HepG2 (cell line): ENCODE measurements around the gene GPC2. TPM values are rescaled to one million over a fixed set of nuclear protein-coding genes. Genes with fewer than 3 reads are reported as not detected.

Experiments used
- ATAC-seq: fragments of 200-7000 bp; cut with Tn5 transposase; 3 replicates; pipeline ENCODE4 v1.9.1; 2020; ENCODE audit warnings: mild to moderate bottlenecking, moderate library complexity
- BruUV-seq: library from RNA; stranded (reverse); fragments of 400-500 nt; replicated peaks from 2 replicates; lab custom pipeline; 2021; lab: Mats Ljungman, UMichigan
- CTCF ChIA-PET: fragments of 300-600 bp; formaldehyde crosslinking; extraction: SDS; loops from one replicate; lab custom pipeline; 2021; ENCODE audit warnings: low total read pairs, inconsistent platforms, low intra/inter-chr PET ratio; lab: Yijun Ruan, JAX
- POLR2A ChIA-PET: fragments of 350-600 bp; sonication (Branson Sonifier 250); formaldehyde crosslinking; loops from one replicate; lab custom pipeline; 2020; ENCODE audit warnings: antibody characterized with exemption, inconsistent platforms; lab: Yijun Ruan, JAX
- DNase-seq: peaks from one replicate; pipeline ENCODE4 v3.0.0-alpha.2; 2015; ENCODE audit warnings: low spot score
- FAIRE-seq: peaks from 3 replicates; lab custom pipeline; 2011; peaks lifted over from hg19 to GRCh38; lab: Jason Lieb, UNC
- H2AFZ ChIP-seq: one replicate; pipeline ENCODE4 v1.6.1; 2011; ENCODE audit warnings: low read length, inconsistent platforms
- H3K27ac ChIP-seq: fragments of 300-600 bp; 3 replicates; pipeline ENCODE4 v1.8.0; 2011; ENCODE audit warnings: mixed run types, mild to moderate bottlenecking, mixed read lengths, low read length, inconsistent platforms; ENCODE audit not compliant: insufficient read depth; ENCODE audit errors: extremely low read length
- H3K27me3 ChIP-seq, 2 experiments: fragments of 200-600 bp in 1 of 2; 2 replicates in 1 of 2; 3 replicates in 1 of 2; pipeline versions ENCODE4 v1.6.0 to v1.8.0; 2011; ENCODE audit warnings: low read length in 2 of 2, mild to moderate bottlenecking in 2 of 2, moderate library complexity in 2 of 2, inconsistent platforms in 1 of 2; ENCODE audit not compliant: insufficient read depth in 2 of 2, control insufficient read depth in 1 of 2
- H3K36me3 ChIP-seq, 2 experiments: fragments of 200-600 bp in 1 of 2; replicated peaks in 1 of 2; 2 replicates in 1 of 2; 3 replicates in 1 of 2; pipeline versions ENCODE4 v1.5.1 to v1.8.0; 2011; ENCODE audit warnings: low read length in 2 of 2, inconsistent platforms in 1 of 2; ENCODE audit not compliant: insufficient read depth in 2 of 2, control insufficient read depth in 1 of 2
- H3K4me1 ChIP-seq: 2 replicates; pipeline ENCODE4 v1.5.1; 2012; ENCODE audit warnings: low read length, inconsistent platforms; ENCODE audit not compliant: insufficient read depth
- H3K4me2 ChIP-seq: 2 replicates; pipeline ENCODE4 v1.6.0; 2011; ENCODE audit warnings: low read depth, low read length, inconsistent platforms
- H3K4me3 ChIP-seq, 3 experiments: fragments of 200-600 bp in 1 of 3; sonication (generic), shearing (Covaris generic) in 1 of 3; replicated peaks in 1 of 3; 2 replicates each; pipeline ENCODE4 v1.5.1; 2011 to 2016; ENCODE audit warnings: low read length in 3 of 3, inconsistent platforms in 2 of 3, low read depth in 2 of 3, mild to moderate bottlenecking in 2 of 3, control low read depth in 1 of 3, mixed read lengths in 1 of 3; ENCODE audit not compliant: insufficient read depth in 1 of 3
- H3K79me2 ChIP-seq: one replicate; pipeline ENCODE4 v1.6.1; 2011; ENCODE audit warnings: low read length, inconsistent platforms; ENCODE audit not compliant: insufficient read depth
- H3K9ac ChIP-seq: 2 replicates; pipeline ENCODE4 v1.6.0; 2011; ENCODE audit warnings: mild to moderate bottlenecking, low read depth, low read length, inconsistent platforms; ENCODE audit not compliant: insufficient read depth
- H3K9me3 ChIP-seq: 2 replicates; pipeline ENCODE4 v1.5.1; 2012; ENCODE audit warnings: mild to moderate bottlenecking, low read length
- H4K20me1 ChIP-seq: 2 replicates; pipeline ENCODE4 v1.6.0; 2011; ENCODE audit warnings: inconsistent platforms, mild to moderate bottlenecking, low read length, moderate library complexity; ENCODE audit not compliant: insufficient read depth
- ATM ChIP-seq: fragments of 450-650 bp; IDR thresholded peaks from 2 replicates; pipeline ENCODE4 v1.7.1; 2017; ENCODE audit warnings: mild to moderate bottlenecking, borderline replicate concordance
- DNMT3B ChIP-seq: conservative IDR thresholded peaks from 2 replicates; pipeline ENCODE4 v1.6.1; 2016; ENCODE audit warnings: missing biosample characterization, control low read depth
- FOXK2 ChIP-seq: fragments of 450-650 bp; IDR thresholded peaks from 2 replicates; pipeline ENCODE4 v1.6.1; 2016
- MAX ChIP-seq: IDR thresholded peaks from 2 replicates; pipeline ENCODE4 v1.6.1; 2012; ENCODE audit warnings: inconsistent platforms
- PHF8 ChIP-seq: sonication (generic); formaldehyde crosslinking; IDR thresholded peaks from 2 replicates; pipeline ENCODE4 v1.5.0; 2020; ENCODE audit warnings: missing genetic modification reagents
- ZNF446 ChIP-seq: sonication (generic); formaldehyde crosslinking; IDR thresholded peaks from 2 replicates; pipeline ENCODE4 v1.5.0; 2020; ENCODE audit warnings: mild to moderate bottlenecking, missing genetic modification reagents
- ZNF574 ChIP-seq: sonication (generic); formaldehyde crosslinking; IDR thresholded peaks from 2 replicates; pipeline ENCODE4 v1.4.0; 2020; ENCODE audit warnings: missing genetic modification reagents
- ZNF652 ChIP-seq: IDR thresholded peaks from 2 replicates; pipeline ENCODE4 v1.6.1; 2016; ENCODE audit warnings: low read depth, borderline replicate concordance
- WGBS: methylation state at CpG from one replicate; pipeline ENCODE4 v1.1.6; 2017; ENCODE audit warnings: low lambda C conversion rate; 5-methylcytosine and 5-hydroxymethylcytosine counted together
- in situ Hi-C: cut with HindIII; loops from 2 replicates; pipeline ENCODE4 v1.10.0; 2017; ENCODE audit warnings: low pct_unique_long_range_greater_than_20kb; ENCODE audit not compliant: extremely low pct_ligation_motif_present
- intact Hi-C: fragments of 100-400 bp; cut with micrococcal nuclease; formaldehyde crosslinking; loops from one replicate; pipeline ENCODE4 v1.10.0; 2022; ENCODE audit not compliant: unreplicated experiment
- polyA plus RNA-seq, 8 experiments: library from polyadenylated mRNA; depleted of rRNA in 3 of 8; stranded (reverse) in 7 of 8; unstranded in 1 of 8; fragments of >200 nt; fragmentation: Illumina TruSeq in 4 of 8; extraction: Trizol in 4 of 8; gene quantifications; 2 replicates each; pipeline versions ENCODE4 v1.2.1 to v1.2.3, GENCODE V29; 2011 to 2016; ENCODE audit warnings: low read depth in 4 of 8, missing spikeins in 1 of 8, mixed read lengths in 1 of 8; ENCODE audit not compliant: insufficient read depth in 1 of 8
- total RNA-seq, 5 experiments: library from RNA; depleted of rRNA; stranded (reverse); fragments of >200 nt; fragmentation: Illumina TruSeq; extraction: Trizol; gene quantifications; 2 replicates each; pipeline ENCODE4 v1.2.3, GENCODE V29; 2016; ENCODE audit warnings: low read depth in 1 of 5
- TF ChIP-seq, protein P1 (sequence below): sonication (generic); formaldehyde crosslinking; IDR thresholded peaks from 2 replicates; pipeline ENCODE4 v1.9.0; 2021; ENCODE audit warnings: missing genetic modification reagents, borderline replicate concordance
- TF ChIP-seq, protein P2 (sequence below): sonication (generic); formaldehyde crosslinking; IDR thresholded peaks from 2 replicates; pipeline ENCODE4 v1.9.0; 2021; ENCODE audit warnings: missing genetic modification reagents, borderline replicate concordance
- TF ChIP-seq, protein P3 (sequence below): sonication (generic); formaldehyde crosslinking; IDR thresholded peaks from 2 replicates; pipeline ENCODE4 v1.4.0; 2020; ENCODE audit warnings: low read depth, mild to moderate bottlenecking, missing genetic modification reagents
- TF ChIP-seq, protein P4 (sequence below): sonication (generic); formaldehyde crosslinking; IDR thresholded peaks from 2 replicates; pipeline ENCODE4 v1.8.0; 2022; ENCODE audit warnings: mild to moderate bottlenecking, missing genetic modification reagents; ENCODE audit not compliant: insufficient replicate concordance

The GPC2 gene
- total and polyA plus RNA-seq, 2 of the 13 experiments (the other 11 are each of a cell fraction or from before 2014, with no cell fraction given): 0.64 to 0.78 TPM

- H3K9me3 ChIP-seq: no peaks in the 10 kb centered on the region
- H3K4me2 ChIP-seq: peak within 1 kb of the TSS; percentile 75
- H3K4me3 ChIP-seq: peak within 1 kb of the TSS; percentile 90 to 99 (median 92)
- DNase-seq: peak; percentile 75
- ChIA-PET CTCF (no interaction called here), POLR2A (interaction anchor here (0.9 to 2.1 kb wide), 4 partner anchors 10 to 58 kb away, joined by 3 to 25 read pairs (median 7); partner anchors contain the start of gene LAMTOR4)
- H3K79me2 ChIP-seq: no peaks in the 10 kb centered on the region
- peaks cover 6 to 24% of the 10 kb centered on the region in 2 experiments for H3K36me3 ChIP-seq
- BruUV-seq: no TSS peak
- 4% methylated on average over 48 of the region's 87 CpGs for WGBS
- peak; percentile 37 for FAIRE-seq
- peak; percentile 83 for ATAC-seq
- peaks cover 3 to 13% of the 10 kb centered on the region in 2 experiments; a peak in 2 of 5 replicates for H3K27me3 ChIP-seq
- peak within 1 kb of the TSS; percentile 80 for H3K27ac ChIP-seq
- in situ Hi-C loops (no loop called here), intact Hi-C loops (no loop called here)
- peak within 1 kb of the TSS; percentile 90 for H3K9ac ChIP-seq
- peaks cover 55% of the 10 kb centered on the region for H3K4me1 ChIP-seq
- H2AFZ ChIP-seq: no peak within 1 kb of the TSS
- peaks cover 6% of the 10 kb centered on the region; the same call in 1 of the 2 replicates for H4K20me1 ChIP-seq
- TF ChIP-seq, protein P1, sequence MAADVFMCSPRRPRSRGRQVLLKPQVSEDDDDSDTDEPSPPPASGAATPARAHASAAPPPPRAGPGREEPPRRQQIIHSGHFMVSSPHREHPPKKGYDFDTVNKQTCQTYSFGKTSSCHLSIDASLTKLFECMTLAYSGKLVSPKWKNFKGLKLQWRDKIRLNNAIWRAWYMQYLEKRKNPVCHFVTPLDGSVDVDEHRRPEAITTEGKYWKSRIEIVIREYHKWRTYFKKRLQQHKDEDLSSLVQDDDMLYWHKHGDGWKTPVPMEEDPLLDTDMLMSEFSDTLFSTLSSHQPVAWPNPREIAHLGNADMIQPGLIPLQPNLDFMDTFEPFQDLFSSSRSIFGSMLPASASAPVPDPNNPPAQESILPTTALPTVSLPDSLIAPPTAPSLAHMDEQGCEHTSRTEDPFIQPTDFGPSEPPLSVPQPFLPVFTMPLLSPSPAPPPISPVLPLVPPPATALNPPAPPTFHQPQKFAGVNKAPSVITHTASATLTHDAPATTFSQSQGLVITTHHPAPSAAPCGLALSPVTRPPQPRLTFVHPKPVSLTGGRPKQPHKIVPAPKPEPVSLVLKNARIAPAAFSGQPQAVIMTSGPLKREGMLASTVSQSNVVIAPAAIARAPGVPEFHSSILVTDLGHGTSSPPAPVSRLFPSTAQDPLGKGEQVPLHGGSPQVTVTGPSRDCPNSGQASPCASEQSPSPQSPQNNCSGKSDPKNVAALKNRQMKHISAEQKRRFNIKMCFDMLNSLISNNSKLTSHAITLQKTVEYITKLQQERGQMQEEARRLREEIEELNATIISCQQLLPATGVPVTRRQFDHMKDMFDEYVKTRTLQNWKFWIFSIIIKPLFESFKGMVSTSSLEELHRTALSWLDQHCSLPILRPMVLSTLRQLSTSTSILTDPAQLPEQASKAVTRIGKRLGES (CRISPR knock-in tag): no peak
- TF ChIP-seq, protein P2, sequence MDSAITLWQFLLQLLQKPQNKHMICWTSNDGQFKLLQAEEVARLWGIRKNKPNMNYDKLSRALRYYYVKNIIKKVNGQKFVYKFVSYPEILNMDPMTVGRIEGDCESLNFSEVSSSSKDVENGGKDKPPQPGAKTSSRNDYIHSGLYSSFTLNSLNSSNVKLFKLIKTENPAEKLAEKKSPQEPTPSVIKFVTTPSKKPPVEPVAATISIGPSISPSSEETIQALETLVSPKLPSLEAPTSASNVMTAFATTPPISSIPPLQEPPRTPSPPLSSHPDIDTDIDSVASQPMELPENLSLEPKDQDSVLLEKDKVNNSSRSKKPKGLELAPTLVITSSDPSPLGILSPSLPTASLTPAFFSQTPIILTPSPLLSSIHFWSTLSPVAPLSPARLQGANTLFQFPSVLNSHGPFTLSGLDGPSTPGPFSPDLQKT (CRISPR knock-in tag): no peak
- TF ChIP-seq FOXK2: no peak
- peak; percentile 83 for TF ChIP-seq PHF8 (CRISPR knock-in tag)
- no peak for TF ChIP-seq ATM
- TF ChIP-seq DNMT3B (CRISPR knock-in tag): no peak
- TF ChIP-seq, protein P3, sequence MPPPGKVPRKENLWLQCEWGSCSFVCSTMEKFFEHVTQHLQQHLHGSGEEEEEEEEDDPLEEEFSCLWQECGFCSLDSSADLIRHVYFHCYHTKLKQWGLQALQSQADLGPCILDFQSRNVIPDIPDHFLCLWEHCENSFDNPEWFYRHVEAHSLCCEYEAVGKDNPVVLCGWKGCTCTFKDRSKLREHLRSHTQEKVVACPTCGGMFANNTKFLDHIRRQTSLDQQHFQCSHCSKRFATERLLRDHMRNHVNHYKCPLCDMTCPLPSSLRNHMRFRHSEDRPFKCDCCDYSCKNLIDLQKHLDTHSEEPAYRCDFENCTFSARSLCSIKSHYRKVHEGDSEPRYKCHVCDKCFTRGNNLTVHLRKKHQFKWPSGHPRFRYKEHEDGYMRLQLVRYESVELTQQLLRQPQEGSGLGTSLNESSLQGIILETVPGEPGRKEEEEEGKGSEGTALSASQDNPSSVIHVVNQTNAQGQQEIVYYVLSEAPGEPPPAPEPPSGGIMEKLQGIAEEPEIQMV: peak; percentile 55; the same call in 1 of the 2 replicates
- no peak; the same call in 1 of the 2 replicates for TF ChIP-seq MAX
- peak; percentile 61; the same call in 1 of the 2 replicates for TF ChIP-seq ZNF446 (CRISPR knock-in tag)
- TF ChIP-seq, protein P4, sequence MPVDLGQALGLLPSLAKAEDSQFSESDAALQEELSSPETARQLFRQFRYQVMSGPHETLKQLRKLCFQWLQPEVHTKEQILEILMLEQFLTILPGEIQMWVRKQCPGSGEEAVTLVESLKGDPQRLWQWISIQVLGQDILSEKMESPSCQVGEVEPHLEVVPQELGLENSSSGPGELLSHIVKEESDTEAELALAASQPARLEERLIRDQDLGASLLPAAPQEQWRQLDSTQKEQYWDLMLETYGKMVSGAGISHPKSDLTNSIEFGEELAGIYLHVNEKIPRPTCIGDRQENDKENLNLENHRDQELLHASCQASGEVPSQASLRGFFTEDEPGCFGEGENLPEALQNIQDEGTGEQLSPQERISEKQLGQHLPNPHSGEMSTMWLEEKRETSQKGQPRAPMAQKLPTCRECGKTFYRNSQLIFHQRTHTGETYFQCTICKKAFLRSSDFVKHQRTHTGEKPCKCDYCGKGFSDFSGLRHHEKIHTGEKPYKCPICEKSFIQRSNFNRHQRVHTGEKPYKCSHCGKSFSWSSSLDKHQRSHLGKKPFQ: peak; percentile 33
- peak; percentile 85 for TF ChIP-seq ZNF574 (CRISPR knock-in tag)
- TF ChIP-seq ZNF652 (CRISPR knock-in tag): no peak
These were observed 18.7 kb downstream of the GPC2 start, which contains the start of gene TRAPPC14 for GRCh38 chr7:100158229-100159098. Gene TRAPPC14, minus strand, starts transcription at chr7:100158723. Its CDS starts 224 bp downstream, at chr7:100158499.
